Measurements from ENCODE around the gene HYLS1. TPM values are rescaled to one million over a fixed set of nuclear protein-coding genes. Genes with fewer than 3 reads are reported as not detected.

The HYLS1 gene
- total and polyA plus RNA-seq, 9 of the 15 experiments (the other 6 are each of a cell fraction or from before 2014, with no cell fraction given): 2.7 to 8.2 (median 4.8) TPM

- TF ChIP-seq, protein P1, sequence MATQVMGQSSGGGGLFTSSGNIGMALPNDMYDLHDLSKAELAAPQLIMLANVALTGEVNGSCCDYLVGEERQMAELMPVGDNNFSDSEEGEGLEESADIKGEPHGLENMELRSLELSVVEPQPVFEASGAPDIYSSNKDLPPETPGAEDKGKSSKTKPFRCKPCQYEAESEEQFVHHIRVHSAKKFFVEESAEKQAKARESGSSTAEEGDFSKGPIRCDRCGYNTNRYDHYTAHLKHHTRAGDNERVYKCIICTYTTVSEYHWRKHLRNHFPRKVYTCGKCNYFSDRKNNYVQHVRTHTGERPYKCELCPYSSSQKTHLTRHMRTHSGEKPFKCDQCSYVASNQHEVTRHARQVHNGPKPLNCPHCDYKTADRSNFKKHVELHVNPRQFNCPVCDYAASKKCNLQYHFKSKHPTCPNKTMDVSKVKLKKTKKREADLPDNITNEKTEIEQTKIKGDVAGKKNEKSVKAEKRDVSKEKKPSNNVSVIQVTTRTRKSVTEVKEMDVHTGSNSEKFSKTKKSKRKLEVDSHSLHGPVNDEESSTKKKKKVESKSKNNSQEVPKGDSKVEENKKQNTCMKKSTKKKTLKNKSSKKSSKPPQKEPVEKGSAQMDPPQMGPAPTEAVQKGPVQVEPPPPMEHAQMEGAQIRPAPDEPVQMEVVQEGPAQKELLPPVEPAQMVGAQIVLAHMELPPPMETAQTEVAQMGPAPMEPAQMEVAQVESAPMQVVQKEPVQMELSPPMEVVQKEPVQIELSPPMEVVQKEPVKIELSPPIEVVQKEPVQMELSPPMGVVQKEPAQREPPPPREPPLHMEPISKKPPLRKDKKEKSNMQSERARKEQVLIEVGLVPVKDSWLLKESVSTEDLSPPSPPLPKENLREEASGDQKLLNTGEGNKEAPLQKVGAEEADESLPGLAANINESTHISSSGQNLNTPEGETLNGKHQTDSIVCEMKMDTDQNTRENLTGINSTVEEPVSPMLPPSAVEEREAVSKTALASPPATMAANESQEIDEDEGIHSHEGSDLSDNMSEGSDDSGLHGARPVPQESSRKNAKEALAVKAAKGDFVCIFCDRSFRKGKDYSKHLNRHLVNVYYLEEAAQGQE (IDR thresholded peaks at IDR 0.05; ENCODE audit: borderline replicate concordance): peak; percentile 96
- TF ChIP-seq, protein P1 (CRISPR knock-in tag; IDR thresholded peaks at IDR 0.05; ENCODE audit: low read depth): no peak
- TF ChIP-seq PHF20 (IDR thresholded peaks at IDR 0.05; ENCODE audit: partially characterized antibody) (peak; percentile 39), MBD2 (IDR thresholded peaks at IDR 0.05; ENCODE audit: borderline replicate concordance, low read depth) (peak; percentile 73), TOE1 (IDR thresholded peaks at IDR 0.05; ENCODE audit: borderline replicate concordance) (peak; percentile 30; the same call in 1 of the 2 replicates), TOE1 (CRISPR knock-in tag; IDR thresholded peaks at IDR 0.05; ENCODE audit: borderline replicate concordance, low read depth) (no peak), TAF1 (IDR thresholded peaks at IDR 0.05; ENCODE audit: control insufficient read depth, extremely low read depth, insufficient read depth, low read length, severe bottlenecking) (peak; percentile 86), FOXA3 (CRISPR knock-in tag; conservative IDR thresholded peaks at IDR 0.05 in 1 of 2, IDR thresholded peaks at IDR 0.05 in 1 of 2) (no peak), CREB1 (IDR thresholded peaks at IDR 0.05) (peak; percentile 78), CREB1 (CRISPR knock-in tag; IDR thresholded peaks at IDR 0.05) (peak; percentile 42; the same call in 1 of the 2 replicates), TSC22D4 (tag; IDR thresholded peaks at IDR 0.05) (no peak), POLR3G (IDR thresholded peaks at IDR 0.05; ENCODE audit: extremely low read depth, insufficient read length, insufficient replicate concordance) (no peak), NCOA4 (IDR thresholded peaks at IDR 0.05; ENCODE audit: partially characterized antibody) (no peak), TFAP4 (CRISPR knock-in tag; IDR thresholded peaks at IDR 0.05; ENCODE audit: borderline replicate concordance) (peak; percentile 20; the same call in 1 of the 2 replicates), NFIC (IDR thresholded peaks at IDR 0.05) (0 out of 2 replicates have a peak, but pooled peaks have one; percentile 8)
- TF ChIP-seq, protein P2, sequence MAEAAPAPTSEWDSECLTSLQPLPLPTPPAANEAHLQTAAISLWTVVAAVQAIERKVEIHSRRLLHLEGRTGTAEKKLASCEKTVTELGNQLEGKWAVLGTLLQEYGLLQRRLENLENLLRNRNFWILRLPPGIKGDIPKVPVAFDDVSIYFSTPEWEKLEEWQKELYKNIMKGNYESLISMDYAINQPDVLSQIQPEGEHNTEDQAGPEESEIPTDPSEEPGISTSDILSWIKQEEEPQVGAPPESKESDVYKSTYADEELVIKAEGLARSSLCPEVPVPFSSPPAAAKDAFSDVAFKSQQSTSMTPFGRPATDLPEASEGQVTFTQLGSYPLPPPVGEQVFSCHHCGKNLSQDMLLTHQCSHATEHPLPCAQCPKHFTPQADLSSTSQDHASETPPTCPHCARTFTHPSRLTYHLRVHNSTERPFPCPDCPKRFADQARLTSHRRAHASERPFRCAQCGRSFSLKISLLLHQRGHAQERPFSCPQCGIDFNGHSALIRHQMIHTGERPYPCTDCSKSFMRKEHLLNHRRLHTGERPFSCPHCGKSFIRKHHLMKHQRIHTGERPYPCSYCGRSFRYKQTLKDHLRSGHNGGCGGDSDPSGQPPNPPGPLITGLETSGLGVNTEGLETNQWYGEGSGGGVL (CRISPR knock-in tag; IDR thresholded peaks at IDR 0.05): no peak
These were observed 15.7 kb downstream of the HYLS1 start, which contains the start of gene PUS3 (continued) for GRCh38 chr11:125902927-125903710.

Data from K562 (cell line).